Subcutaneous abdominal adipose tissue (tissue), 5 donors: ENCODE data around the gene DHX35.

ENCODE experiments used
- H3K27ac ChIP-seq: one replicate; pipeline ENCODE4 v1.7.0; 2013; ENCODE audit warnings: low read depth, mild to moderate bottlenecking, inconsistent platforms, low read length, moderate library complexity
- H3K27me3 ChIP-seq, 5 donors: one replicate each; pipeline ENCODE4 v1.7.0; 2013; ENCODE audit warnings: low read length in 5 of 5, inconsistent platforms in 1 of 5; ENCODE audit not compliant: control insufficient read depth in 5 of 5, insufficient read depth in 4 of 5
- H3K36me3 ChIP-seq, 5 donors: one replicate each; pipeline ENCODE4 v1.7.0; 2013; ENCODE audit warnings: low read length in 5 of 5; ENCODE audit not compliant: control insufficient read depth in 5 of 5, insufficient read depth in 5 of 5
- H3K4me1 ChIP-seq, 5 donors: one replicate each; pipeline ENCODE4 v1.7.0; 2013; ENCODE audit warnings: low read length in 5 of 5, mild to moderate bottlenecking in 3 of 5, moderate library complexity in 1 of 5; ENCODE audit not compliant: control insufficient read depth in 5 of 5, insufficient read depth in 5 of 5
- H3K4me3 ChIP-seq, 5 donors: one replicate each; pipeline ENCODE4 v1.7.0; 2013; ENCODE audit warnings: low read length in 5 of 5, low read depth in 1 of 5
- H3K9ac ChIP-seq, 5 donors: one replicate each; pipeline ENCODE4 v1.7.0; 2013; ENCODE audit warnings: low read length in 5 of 5, mild to moderate bottlenecking in 4 of 5, moderate library complexity in 3 of 5
- H3K9me3 ChIP-seq, 5 donors: one replicate each; pipeline ENCODE4 v1.7.0; 2013; ENCODE audit warnings: low read length in 5 of 5; ENCODE audit not compliant: control insufficient read depth in 5 of 5
- donor health status: healthy.
- donor health status: healthy.
- donor health status: healthy.
- donor health status: healthy.
- donor health status: healthy.

The DHX35 gene

GRCh38 chr20:38939686-38940085 lies 22.5 kb upstream of the DHX35 start:
- H3K9ac ChIP-seq: no peak overlapping the region
- no peak overlapping the region for H3K27ac ChIP-seq
- no peaks in the 10 kb centered on the region for H3K36me3 ChIP-seq
- no peaks in the 10 kb centered on the region for H3K27me3 ChIP-seq
- H3K4me1 ChIP-seq: no peaks in the 10 kb centered on the region
- H3K9me3 ChIP-seq: no peaks in the 10 kb centered on the region
- no peak overlapping the region for H3K4me3 ChIP-seq

DNA sequence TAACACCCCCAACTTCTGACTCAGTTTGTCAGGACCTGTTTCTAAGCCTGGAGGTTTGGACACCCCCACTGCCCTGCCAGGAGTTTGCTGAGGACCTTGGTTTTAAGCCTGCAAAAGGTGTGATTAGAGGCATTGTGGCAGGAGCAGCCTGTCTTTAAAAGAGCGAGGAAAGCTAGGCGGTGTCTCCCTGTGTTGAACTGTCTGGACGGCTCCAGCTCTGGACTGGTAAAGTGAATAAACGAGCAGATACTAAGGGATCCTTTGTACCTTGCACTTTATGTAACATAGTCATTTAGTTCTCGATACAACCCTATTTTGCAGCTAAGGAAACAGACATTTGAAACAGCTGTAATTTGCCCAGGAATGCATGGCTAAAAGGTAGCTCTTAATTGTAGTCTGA lies 21.5 kb upstream of the DHX35 start:
- Histone ChIP-seq H3K36me3 (no peaks in the 10 kb centered on the region), H3K9me3 (no peaks in the 10 kb centered on the region), H3K4me1 (no peaks in the 10 kb centered on the region), H3K9ac (no peak overlapping the region), H3K27me3 (no peaks in the 10 kb centered on the region), H3K4me3 (no peak overlapping the region), H3K27ac (no peak overlapping the region)

DNA sequence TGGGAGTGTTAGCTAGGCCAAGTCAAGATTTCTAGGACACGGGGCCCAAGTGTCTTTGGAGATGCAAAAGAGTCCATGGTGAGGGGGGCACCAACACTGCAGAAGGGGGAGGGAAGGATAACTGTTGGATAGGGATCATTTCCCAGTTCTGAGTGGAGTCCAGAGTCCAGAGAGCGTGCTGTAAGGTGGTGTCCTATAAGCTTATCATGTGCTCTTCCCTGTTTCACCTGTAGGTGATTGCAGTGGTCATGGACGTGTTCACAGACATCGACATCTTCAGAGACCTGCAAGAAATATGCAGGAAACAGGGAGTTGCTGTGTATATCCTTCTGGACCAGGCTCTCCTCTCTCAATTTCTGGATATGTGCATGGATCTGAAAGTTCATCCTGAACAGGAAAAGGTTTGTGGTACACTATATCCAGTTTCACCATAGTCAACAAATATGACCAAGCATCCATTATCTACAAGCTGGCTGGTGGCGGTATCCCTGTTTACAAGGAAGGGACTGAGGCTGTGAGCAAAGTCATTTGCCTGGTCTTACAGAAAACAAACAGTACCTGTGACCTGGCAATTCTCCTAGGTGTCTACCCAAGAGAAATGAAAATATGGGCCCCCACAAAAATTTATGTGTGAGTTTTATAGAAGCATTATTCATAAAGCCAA lies 20.3 kb upstream of the DHX35 start:
- Histone ChIP-seq H3K9ac (no peak overlapping the region), H3K9me3 (no peaks in the 10 kb centered on the region), H3K4me1 (no peaks in the 10 kb centered on the region), H3K36me3 (no peaks in the 10 kb centered on the region), H3K4me3 (no peak overlapping the region), H3K27ac (no peak overlapping the region), H3K27me3 (no peaks in the 10 kb centered on the region)

DNA sequence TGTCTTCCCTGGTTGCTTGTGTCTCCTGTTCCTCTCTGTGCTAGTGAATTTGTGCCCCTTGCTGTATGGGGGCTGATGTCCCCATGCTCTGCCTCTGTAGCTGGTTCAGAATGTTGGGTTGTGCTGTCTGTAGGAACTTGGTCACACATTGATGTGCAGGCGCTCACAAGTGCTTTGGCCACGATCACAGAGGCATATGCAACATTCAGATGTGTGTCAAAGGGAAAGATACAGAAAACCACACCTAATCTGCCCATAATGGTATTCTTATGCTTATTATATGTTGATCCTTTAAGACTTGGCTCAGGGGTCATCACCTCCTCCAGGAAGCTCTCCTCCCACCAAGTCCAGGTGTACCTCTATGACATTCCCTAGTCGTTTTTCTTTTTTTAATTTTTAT lies 17.1 kb upstream of the DHX35 start:
- Histone ChIP-seq H3K27ac (no peak overlapping the region), H3K9me3 (no peaks in the 10 kb centered on the region), H3K4me1 (no peaks in the 10 kb centered on the region), H3K27me3 (no peaks in the 10 kb centered on the region), H3K36me3 (no peaks in the 10 kb centered on the region), H3K4me3 (no peak overlapping the region), H3K9ac (no peak overlapping the region)

DNA sequence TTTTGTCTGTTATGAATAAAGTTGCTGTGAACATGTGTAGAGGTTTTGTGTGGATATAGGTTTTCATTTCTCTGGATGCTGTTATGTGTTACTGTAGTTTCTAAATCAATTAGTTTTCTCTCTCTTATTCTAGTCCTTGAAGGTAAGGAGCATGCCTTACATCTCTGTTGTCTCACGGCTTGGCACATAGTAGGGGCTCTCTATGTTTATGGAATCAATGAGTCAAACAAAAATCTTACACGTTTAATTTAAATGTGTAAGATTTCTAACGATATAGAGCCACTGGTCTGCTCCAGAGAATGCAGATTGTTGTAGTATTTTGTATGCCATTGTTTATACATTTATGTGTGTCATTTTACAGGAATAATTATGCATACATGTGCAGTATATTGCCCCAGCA lies 15.3 kb upstream of the DHX35 start:
- Histone ChIP-seq H3K9me3 (no peaks in the 10 kb centered on the region), H3K36me3 (peaks cover 0 to 3% (median 0%) of the 10 kb centered on the region in 5 donors), H3K4me3 (no peak overlapping the region), H3K27ac (no peak overlapping the region), H3K27me3 (no peaks in the 10 kb centered on the region), H3K9ac (no peak overlapping the region), H3K4me1 (no peaks in the 10 kb centered on the region)

DNA sequence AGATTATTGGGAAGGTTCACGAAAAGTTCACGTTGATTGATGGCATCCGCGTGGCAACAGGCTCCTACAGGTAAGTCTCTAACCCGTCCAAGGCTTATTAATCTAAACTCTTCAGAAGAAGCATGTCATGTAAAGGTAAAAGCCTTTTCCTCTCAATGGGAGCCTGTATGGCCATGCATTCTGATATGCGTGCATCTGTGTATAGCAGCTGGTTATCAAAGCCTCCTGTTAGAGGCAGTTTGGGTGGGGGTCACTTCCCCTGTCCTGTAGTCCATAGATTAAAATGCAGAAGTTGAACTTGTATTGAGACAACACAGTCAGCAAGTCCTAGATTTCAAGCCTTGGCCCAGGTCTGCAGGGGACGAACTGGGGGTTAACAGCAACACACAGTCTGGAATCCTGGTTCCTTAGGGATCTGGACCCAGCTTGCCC lies 14.2 kb upstream of the DHX35 start:
- peaks cover 0 to 3% (median 0%) of the 10 kb centered on the region in 5 donors for H3K36me3 ChIP-seq
- no peak overlapping the region for H3K9ac ChIP-seq
- no peaks in the 10 kb centered on the region for H3K27me3 ChIP-seq
- H3K9me3 ChIP-seq: no peaks in the 10 kb centered on the region
- H3K4me3 ChIP-seq: no peak overlapping the region
- H3K27ac ChIP-seq: no peak overlapping the region
- no peaks in the 10 kb centered on the region for H3K4me1 ChIP-seq

GRCh38 chr20:38950254-38950653 lies 11.9 kb upstream of the DHX35 start:
- Histone ChIP-seq H3K4me1 (no peaks in the 10 kb centered on the region), H3K27ac (no peak overlapping the region), H3K36me3 (peaks cover 0 to 3% (median 0%) of the 10 kb centered on the region in 5 donors), H3K9ac (no peak overlapping the region), H3K27me3 (no peaks in the 10 kb centered on the region), H3K9me3 (no peaks in the 10 kb centered on the region), H3K4me3 (no peak overlapping the region)

GRCh38 chr20:38951611-38952010 lies 10.5 kb upstream of the DHX35 start:
- Histone ChIP-seq H3K27me3 (no peaks in the 10 kb centered on the region), H3K9me3 (no peaks in the 10 kb centered on the region), H3K27ac (no peak overlapping the region), H3K4me1 (no peaks in the 10 kb centered on the region), H3K9ac (no peak overlapping the region), H3K4me3 (no peak overlapping the region), H3K36me3 (peaks cover 0 to 3% (median 0%) of the 10 kb centered on the region in 5 donors)

GRCh38 chr20:38952153-38952552 lies 10.0 kb upstream of the DHX35 start:
- no peaks in the 10 kb centered on the region for H3K4me1 ChIP-seq
- no peaks in the 10 kb centered on the region for H3K9me3 ChIP-seq
- H3K9ac ChIP-seq: no peak overlapping the region
- H3K27ac ChIP-seq: no peak overlapping the region
- peaks cover 0 to 3% (median 0%) of the 10 kb centered on the region in 5 donors for H3K36me3 ChIP-seq
- no peak overlapping the region for H3K4me3 ChIP-seq
- no peaks in the 10 kb centered on the region for H3K27me3 ChIP-seq

GRCh38 chr20:38953630-38954340 lies 8.4 kb upstream of the DHX35 start:
- H3K4me1 ChIP-seq: no peaks in the 10 kb centered on the region
- H3K4me3 ChIP-seq: no peak overlapping the region
- no peaks in the 10 kb centered on the region for H3K27me3 ChIP-seq
- H3K9ac ChIP-seq: no peak overlapping the region
- no peaks in the 10 kb centered on the region for H3K9me3 ChIP-seq
- peaks cover 0 to 3% (median 0%) of the 10 kb centered on the region in 5 donors for H3K36me3 ChIP-seq
- no peak overlapping the region for H3K27ac ChIP-seq
